Left cardiac atrium (tissue), 4 donors: ENCODE data around the gene DPH3. TPM values are rescaled to one million over a fixed set of nuclear protein-coding genes. Genes with fewer than 3 reads are reported as not detected.

ENCODE experiments used
- ATAC-seq, 2 donors: fragments of 200-7000 bp; cut with Tn5 transposase; one replicate each; pipeline ENCODE4 v1.9.1; 2020; ENCODE audit warnings: mild to moderate bottlenecking in 2 of 2, moderate library complexity in 2 of 2
- DNase-seq: peaks from one replicate; pipeline ENCODE4 v3.0.0-alpha.2; 2020
- intact Hi-C, 2 donors: fragments of 100-400 bp; cut with DNase I; formaldehyde crosslinking; loops; one replicate each; pipeline versions ENCODE4 v1.14.1 to v1.15.1; 2022 to 2023
- total RNA-seq, 2 donors: library from RNA; stranded (reverse); fragmentation: NEBNext Ultra II Directional; extraction: Animal tissue kit (Norgen Biotek cat#: 25700); gene quantifications; one replicate each; pipeline ENCODE4 v1.2.1, GENCODE V29; 2021
- donor health status: DM: no; HTN: yes; CAD: no.
- donor health status: DM: no; HTN: yes; CAD: no; lungs with severe emphysema.
- donor health status: DM: yes; HTN: yes; CAD: no.
- donor health status: Dilated cardiomyopathy.

Gene DPH3
- total RNA-seq, 2 donors from 2014 or later: 18.5 to 22.1 TPM

GRCh38 chr3:16245609-16246008 is 19.1 kb downstream of the DPH3 start:
- ATAC-seq (no peak), DNase-seq (no peak)

GRCh38 chr3:16243706-16244490 is 20.8 kb downstream of the DPH3 start:
- ATAC-seq (peak; percentile 82 to 83), DNase-seq (peak; percentile 29)
- intact Hi-C loops: loop anchor here (5.0 to 10.0 kb wide), 2 partner anchors 192 to 619 kb away; no protein-coding TSS in a partner anchor

More at GRCh38 chr3:16245609-16246008, 19.1 kb downstream of the DPH3 start:
- intact Hi-C loops: loop anchor here (5.0 to 10.0 kb wide), 3 partner anchors 68 to 621 kb away; no protein-coding TSS in a partner anchor

- ATAC-seq (no peak), DNase-seq (no peak)
- intact Hi-C loops: loop anchor here (5.0 to 10.0 kb wide), 2 partner anchors 190 to 617 kb away; no protein-coding TSS in a partner anchor
Measured at GRCh38 chr3:16242177-16242576, 22.6 kb downstream of the DPH3 start.

- ATAC-seq: no peak
- intact Hi-C loops: loop anchor here (5.0 to 10.0 kb wide), 2 partner anchors 189 to 616 kb away; no protein-coding TSS in a partner anchor
- no peak for DNase-seq
Measured at GRCh38 chr3:16241225-16241624, 23.5 kb downstream of the DPH3 start.

GRCh38 chr3:16240229-16241023 is 24.3 kb downstream of the DPH3 start:
- intact Hi-C loops: loop anchor here (5.0 to 10.0 kb wide), 2 partner anchors 188 to 616 kb away; no protein-coding TSS in a partner anchor
- DNase-seq (no peak), ATAC-seq (peak in 1 of 2 donors; percentile 41)

GRCh38 chr3:16239780-16240179 is 25.0 kb downstream of the DPH3 start:
- DNase-seq (no peak), ATAC-seq (no peak)
- intact Hi-C loops: loop anchor here (5.0 to 10.0 kb wide), 2 partner anchors 187 to 615 kb away; no protein-coding TSS in a partner anchor

- ATAC-seq: peak in 1 of 2 donors; percentile 39
- intact Hi-C loops: no loop called here
- no peak for DNase-seq
Measured at GRCh38 chr3:16239086-16239770, 25.5 kb downstream of the DPH3 start.

GRCh38 chr3:16236856-16237393 is 27.8 kb downstream of the DPH3 start:
- intact Hi-C loops: no loop called here
- ATAC-seq (peak; percentile 61 to 83), DNase-seq (no peak)

GRCh38 chr3:16236030-16236639 is 28.6 kb downstream of the DPH3 start:
- DNase-seq: no peak
- intact Hi-C loops: no loop called here
- ATAC-seq: no peak

- DNase-seq (no peak), ATAC-seq (no peak)
- intact Hi-C loops: no loop called here
Measured at GRCh38 chr3:16234281-16234680, 30.5 kb downstream of the DPH3 start.

- no peak for ATAC-seq
- intact Hi-C loops: no loop called here
- DNase-seq: no peak
Measured at GRCh38 chr3:16233806-16234205, 30.9 kb downstream of the DPH3 start.

- no peak for DNase-seq
- no peak for ATAC-seq
- intact Hi-C loops: no loop called here
Measured at GRCh38 chr3:16231983-16232382, 32.8 kb downstream of the DPH3 start.

GRCh38 chr3:16229681-16230080 is 35.1 kb downstream of the DPH3 start:
- ATAC-seq: no peak
- intact Hi-C loops: no loop called here

GRCh38 chr3:16227566-16227965 is 37.2 kb downstream of the DPH3 start:
- intact Hi-C loops: no loop called here
- no peak for DNase-seq
- no peak for ATAC-seq

More at GRCh38 chr3:16229681-16230080, 35.1 kb downstream of the DPH3 start:
- DNase-seq: no peak

- DNase-seq (no peak), ATAC-seq (no peak)
- intact Hi-C loops: no loop called here
Measured at GRCh38 chr3:16224325-16224724, 40.4 kb downstream of the DPH3 start.

- no peak for ATAC-seq
- no peak for DNase-seq
- intact Hi-C loops: no loop called here
Measured at GRCh38 chr3:16222547-16222946, 42.2 kb downstream of the DPH3 start.

GRCh38 chr3:16221990-16222389 is 42.8 kb downstream of the DPH3 start:
- no peak for DNase-seq
- ATAC-seq: no peak
- intact Hi-C loops: no loop called here

- no peak for DNase-seq
- intact Hi-C loops: no loop called here
- no peak for ATAC-seq
Measured at GRCh38 chr3:16219777-16220176, 45.0 kb downstream of the DPH3 start.
